Activated CD4-positive, alpha-beta T cell treated with anti-CD3 and anti-CD28 coated beads for 36 hours (primary cell): ENCODE results near the gene COL26A1. TPM values are rescaled to one million over a fixed set of nuclear protein-coding genes. Genes with fewer than 3 reads are reported as not detected.
"Not testable (repeated sequence)": the region's sequence is repeated elsewhere in the genome, so short reads cannot be mapped to it uniquely, and the experiment has no call there.

Experiments
- ATAC-seq: fragments of 200-7000 bp; cut with Tn5 transposase; one replicate; pipeline ENCODE4 v1.10.0; 2021; ENCODE audit warnings: mild to moderate bottlenecking, moderate library complexity
- CTCF ChIA-PET: fragments of 350-600 bp; sonication (Branson Sonifier 250); formaldehyde crosslinking; loops from one replicate; lab custom pipeline; 2021; ENCODE audit warnings: antibody characterized with exemption; lab: Charles Lee
- POLR2A ChIA-PET: fragments of 350-600 bp; sonication (Branson Sonifier 250); formaldehyde crosslinking; loops from one replicate; lab custom pipeline; 2021; ENCODE audit warnings: antibody characterized with exemption, inconsistent platforms; lab: Charles Lee
- DNase-seq: peaks from one replicate; pipeline ENCODE4 v3.0.0-alpha.2; 2020
- H3K27ac Mint-ChIP-seq: one replicate; pipeline ENCODE4 v1.8.0; 2021; ENCODE audit warnings: mixed read lengths
- H3K27me3 Mint-ChIP-seq: one replicate; pipeline ENCODE4 v1.8.0; 2021; ENCODE audit warnings: mixed read lengths
- H3K36me3 Mint-ChIP-seq: one replicate; pipeline ENCODE4 v1.8.0; 2021; ENCODE audit warnings: low read depth, mixed read lengths
- H3K4me1 Mint-ChIP-seq: one replicate; pipeline ENCODE4 v1.8.0; 2021; ENCODE audit warnings: mixed read lengths
- H3K4me3 Mint-ChIP-seq: one replicate; pipeline ENCODE4 v1.8.0; 2021; ENCODE audit warnings: mild to moderate bottlenecking, moderate library complexity, mixed read lengths
- H3K9me3 Mint-ChIP-seq: one replicate; pipeline ENCODE4 v1.8.0; 2021; ENCODE audit warnings: low read depth, mixed read lengths
- intact Hi-C, 2 experiments: fragments of 100-400 bp; cut with DNase I in 1 of 2; cut with micrococcal nuclease in 1 of 2; formaldehyde crosslinking; loops; one replicate each; pipeline versions ENCODE4 v1.14.2 to v1.15.1; 2022 to 2024; cut with DNase I, micrococcal nuclease
- total RNA-seq, 2 experiments: library from RNA; stranded (reverse); gene quantifications; one replicate each; pipeline ENCODE4 v1.2.3, GENCODE V29; 2021

Gene COL26A1
- total RNA-seq, 2 experiments from 2014 or later, result not detected

DNA sequence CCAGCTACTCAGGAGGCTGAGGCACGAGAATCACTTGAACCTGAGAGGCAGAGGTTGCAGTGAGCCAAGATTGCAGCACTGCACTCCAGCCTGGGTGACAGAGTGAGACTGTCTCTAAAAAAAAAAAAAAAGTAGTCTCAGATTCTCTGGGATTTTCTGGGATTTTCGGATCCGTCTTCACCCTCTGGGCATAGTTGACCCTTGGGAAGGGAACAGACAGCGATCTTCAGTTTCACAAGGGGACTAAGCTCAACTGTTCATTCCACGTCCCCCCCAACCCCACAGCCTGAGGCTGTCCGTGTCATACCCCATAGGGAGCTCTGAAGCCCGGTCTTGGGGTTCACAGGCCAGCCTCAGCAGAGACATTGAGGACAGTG, 123.4 kb downstream of the COL26A1 start:
- H3K27me3 Mint-ChIP-seq, CTCF ChIA-PET, H3K36me3 Mint-ChIP-seq, H3K4me3 Mint-ChIP-seq, H3K27ac Mint-ChIP-seq, POLR2A ChIA-PET, H3K9me3 Mint-ChIP-seq, DNase-seq, ATAC-seq, H3K4me1 Mint-ChIP-seq, intact Hi-C loops: not testable (repeated sequence)

- POLR2A ChIA-PET, result no interaction called here
- ATAC-seq, result no peak
- H3K36me3 Mint-ChIP-seq, result no peaks in the 10 kb centered on the region
- DNase-seq, result no peak
- H3K9me3 Mint-ChIP-seq, result no peaks in the 10 kb centered on the region
- H3K4me1 Mint-ChIP-seq, result no peaks in the 10 kb centered on the region
- peaks cover 5% of the 10 kb centered on the region for H3K27me3 Mint-ChIP-seq
- intact Hi-C loops, result no loop called here
- no peak overlapping the region for H3K27ac Mint-ChIP-seq
- CTCF ChIA-PET, result no interaction called here
- no peak overlapping the region for H3K4me3 Mint-ChIP-seq
Observed at GRCh38 chr7:101486433-101487104, 123.9 kb downstream of the COL26A1 start.

- Mint-ChIP-seq H3K27me3 (peaks cover 5% of the 10 kb centered on the region), H3K4me3 (no peak overlapping the region), H3K27ac (no peak overlapping the region), H3K4me1 (no peaks in the 10 kb centered on the region), H3K9me3 (no peaks in the 10 kb centered on the region), H3K36me3 (no peaks in the 10 kb centered on the region)
- DNase-seq (no peak), ATAC-seq (no peak)
- ChIA-PET POLR2A (no interaction called here), CTCF (no interaction called here)
- intact Hi-C loops, result no loop called here
Observed at GRCh38 chr7:101487105-101487458, 124.4 kb downstream of the COL26A1 start.

- no peak for ATAC-seq
- H3K36me3 Mint-ChIP-seq, result no peaks in the 10 kb centered on the region
- H3K9me3 Mint-ChIP-seq, result no peaks in the 10 kb centered on the region
- H3K4me1 Mint-ChIP-seq, result no peaks in the 10 kb centered on the region
- H3K27me3 Mint-ChIP-seq, result peaks cover 5% of the 10 kb centered on the region
- ChIA-PET CTCF (no interaction called here), POLR2A (no interaction called here)
- intact Hi-C loops, result no loop called here
- no peak overlapping the region for H3K27ac Mint-ChIP-seq
- no peak for DNase-seq
- H3K4me3 Mint-ChIP-seq, result no peak overlapping the region
Observed at GRCh38 chr7:101487753-101488152, 125.1 kb downstream of the COL26A1 start.

GRCh38 chr7:101488826-101489572, 126.3 kb downstream of the COL26A1 start:
- POLR2A ChIA-PET, result interaction anchor here (0.6 kb wide), 1 partner anchor 723 kb away, joined by 8 read pairs; no protein-coding TSS in a partner anchor
- no peaks in the 10 kb centered on the region for H3K4me1 Mint-ChIP-seq
- ATAC-seq (no peak), DNase-seq (no peak)
- no peaks in the 10 kb centered on the region for H3K36me3 Mint-ChIP-seq
- H3K9me3 Mint-ChIP-seq, result no peaks in the 10 kb centered on the region
- H3K27me3 Mint-ChIP-seq, result peaks cover 5% of the 10 kb centered on the region
- H3K4me3 Mint-ChIP-seq, result no peak overlapping the region
- CTCF ChIA-PET, result interaction anchor here (1.0 kb wide), 1 partner anchor 12 kb away, joined by 3 read pairs; no protein-coding TSS in a partner anchor
- no peak overlapping the region for H3K27ac Mint-ChIP-seq
- intact Hi-C loops, result no loop called here

DNA sequence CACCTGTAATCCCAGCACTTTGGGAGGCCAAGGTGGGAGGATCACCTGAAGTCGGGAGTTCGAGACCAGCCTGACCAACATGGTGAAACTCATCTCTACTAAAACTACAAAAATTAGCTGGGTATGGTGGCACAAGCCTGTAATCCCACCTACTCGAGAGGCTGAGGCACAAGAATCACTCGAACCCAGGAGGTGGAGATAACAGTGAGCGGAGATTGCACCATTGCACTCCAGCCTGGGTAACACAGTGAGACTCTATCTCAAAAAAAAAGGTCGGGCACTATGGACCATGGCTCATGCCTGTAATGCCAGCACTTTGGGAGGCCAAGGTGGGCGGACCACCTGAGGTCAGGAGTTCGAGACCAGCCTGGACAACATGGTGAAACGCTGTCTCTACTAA, 127.8 kb downstream of the COL26A1 start:
- H3K4me3 Mint-ChIP-seq, result not testable (repeated sequence)

DNA sequence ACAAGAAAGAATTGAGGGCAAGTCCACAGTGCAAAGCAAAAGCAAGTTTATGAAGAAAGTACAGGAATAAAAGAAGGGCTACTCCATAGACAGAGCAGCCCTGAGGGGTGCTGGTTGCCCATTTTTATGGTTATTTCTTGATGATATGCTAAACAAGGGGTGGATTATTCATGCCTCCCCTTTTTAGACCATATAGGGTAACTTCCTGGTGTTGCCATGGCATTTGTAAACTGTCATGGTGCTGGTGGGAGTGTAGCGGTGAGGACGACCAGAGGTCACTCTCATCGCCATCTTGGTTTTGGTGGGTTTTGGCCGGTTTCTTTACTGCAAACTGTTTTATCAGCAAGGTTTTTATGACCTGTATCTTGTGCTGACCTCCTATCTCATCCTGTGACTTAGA, 128.8 kb downstream of the COL26A1 start:
- H3K27me3 Mint-ChIP-seq, H3K4me1 Mint-ChIP-seq, H3K4me3 Mint-ChIP-seq, H3K27ac Mint-ChIP-seq, CTCF ChIA-PET, ATAC-seq, DNase-seq, H3K36me3 Mint-ChIP-seq, POLR2A ChIA-PET, intact Hi-C loops, H3K9me3 Mint-ChIP-seq: not testable (repeated sequence)

More for the DNA sequence above, 127.8 kb downstream of the COL26A1 start:
- H3K27me3 Mint-ChIP-seq, H3K9me3 Mint-ChIP-seq, ATAC-seq, DNase-seq, intact Hi-C loops, POLR2A ChIA-PET, H3K4me1 Mint-ChIP-seq, H3K27ac Mint-ChIP-seq, H3K36me3 Mint-ChIP-seq: not testable (repeated sequence)
- CTCF ChIA-PET, result interaction anchor here (0.6 kb wide), 1 partner anchor 83 kb away, joined by 3 read pairs; no protein-coding TSS in a partner anchor

- Mint-ChIP-seq H3K27ac (no peak overlapping the region), H3K36me3 (no peaks in the 10 kb centered on the region), H3K4me1 (no peaks in the 10 kb centered on the region), H3K9me3 (no peaks in the 10 kb centered on the region), H3K4me3 (no peak overlapping the region), H3K27me3 (no peaks in the 10 kb centered on the region)
- CTCF ChIA-PET, result no interaction called here
- POLR2A ChIA-PET, result no interaction called here
- intact Hi-C loops, result no loop called here
- ATAC-seq, result no peak
- no peak for DNase-seq
Observed at GRCh38 chr7:101494602-101495329, 132.1 kb downstream of the COL26A1 start.

- Mint-ChIP-seq H3K9me3 (no peaks in the 10 kb centered on the region), H3K4me3 (no peak overlapping the region), H3K27me3 (no peaks in the 10 kb centered on the region), H3K27ac (no peak overlapping the region), H3K36me3 (no peaks in the 10 kb centered on the region), H3K4me1 (no peaks in the 10 kb centered on the region)
- ATAC-seq (no peak), DNase-seq (no peak)
- intact Hi-C loops, result no loop called here
- POLR2A ChIA-PET, result no interaction called here
- CTCF ChIA-PET, result no interaction called here
Observed at GRCh38 chr7:101496017-101496416, 133.3 kb downstream of the COL26A1 start.

GRCh38 chr7:101501351-101501750, 138.7 kb downstream of the COL26A1 start:
- Mint-ChIP-seq H3K9me3 (no peaks in the 10 kb centered on the region), H3K4me3 (no peak overlapping the region), H3K27me3 (no peaks in the 10 kb centered on the region), H3K36me3 (no peaks in the 10 kb centered on the region), H3K4me1 (no peaks in the 10 kb centered on the region), H3K27ac (no peak overlapping the region)
- CTCF ChIA-PET, result interaction anchor here (0.6 kb wide), 1 partner anchor 210 kb away, joined by 3 read pairs; no protein-coding TSS in a partner anchor
- ATAC-seq, result no peak
- intact Hi-C loops, result no loop called here
- POLR2A ChIA-PET, result no interaction called here
- DNase-seq, result no peak

- intact Hi-C loops, result no loop called here
- Mint-ChIP-seq H3K4me1 (peaks cover 2% of the 10 kb centered on the region), H3K27ac (no peak overlapping the region), H3K4me3 (no peak overlapping the region), H3K27me3 (peaks cover 3% of the 10 kb centered on the region), H3K9me3 (no peaks in the 10 kb centered on the region), H3K36me3 (no peaks in the 10 kb centered on the region)
- DNase-seq (no peak), ATAC-seq (no peak)
- CTCF ChIA-PET, result interaction anchor here (0.7 to 0.9 kb wide), 2 partner anchors 9 to 908 kb away, joined by 3 read pairs; no protein-coding TSS in a partner anchor
- POLR2A ChIA-PET, result no interaction called here
Observed at GRCh38 chr7:101502466-101503098, 139.9 kb downstream of the COL26A1 start.
